ENCODE data around the gene CDH4. TPM values are rescaled to one million over a fixed set of nuclear protein-coding genes. Genes with fewer than 3 reads are reported as not detected.

CDH4 gene
- total RNA-seq, 2 experiments from 2014 or later: 0.11 to 0.18 TPM

- ATAC-seq: no peak
- ChIA-PET POLR2A (no interaction called here), CTCF (no interaction called here)
- intact Hi-C loops (cut with micrococcal nuclease): no loop called here
- Mint-ChIP-seq H3K4me3 (no peak overlapping the region), H3K36me3 (ENCODE audit: low read depth) (no peaks in the 10 kb centered on the region), H3K9me3 (no peaks in the 10 kb centered on the region), H3K27me3 (no peaks in the 10 kb centered on the region), H3K4me1 (ENCODE audit: low read depth) (no peaks in the 10 kb centered on the region), H3K27ac (no peak overlapping the region)
- DNase-seq: no peak
- no peak for TF ChIP-seq CTCF (IDR thresholded peaks at IDR 0.05)
Measured at GRCh38 chr20:61700595-61701140, 448.6 kb downstream of the CDH4 start.

GRCh38 chr20:61701401-61701800 is 449.3 kb downstream of the CDH4 start:
- no peaks in the 10 kb centered on the region for H3K9me3 Mint-ChIP-seq
- no peak overlapping the region for H3K27ac Mint-ChIP-seq
- no peak for DNase-seq
- no peaks in the 10 kb centered on the region for H3K27me3 Mint-ChIP-seq
- ChIA-PET POLR2A (no interaction called here), CTCF (no interaction called here)
- H3K4me1 Mint-ChIP-seq (ENCODE audit: low read depth): no peaks in the 10 kb centered on the region
- no peaks in the 10 kb centered on the region for H3K36me3 Mint-ChIP-seq (ENCODE audit: low read depth)
- TF ChIP-seq CTCF (IDR thresholded peaks at IDR 0.05): no peak
- ATAC-seq: no peak
- intact Hi-C loops (cut with micrococcal nuclease): no loop called here
- H3K4me3 Mint-ChIP-seq: no peak overlapping the region

DNA sequence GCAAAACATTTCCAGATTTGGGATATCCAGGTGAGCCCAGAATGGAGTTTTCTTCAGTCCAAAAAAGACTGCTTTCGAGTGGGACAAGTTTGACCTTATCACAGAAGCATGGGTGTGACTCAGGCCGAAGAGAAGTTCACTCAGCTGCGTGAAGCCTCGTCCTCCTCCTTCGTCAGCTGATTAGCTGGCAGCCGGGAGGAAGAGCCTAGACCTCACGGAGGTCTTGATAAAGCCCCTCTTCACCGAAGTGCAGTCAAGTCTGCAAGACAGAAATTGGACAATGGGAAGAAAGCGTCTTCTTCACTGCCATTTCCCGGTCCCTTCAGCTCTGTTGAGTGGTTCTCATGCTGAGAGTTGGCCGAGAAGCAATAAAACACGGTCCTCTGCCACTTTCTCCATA is 449.7 kb downstream of the CDH4 start:
- TF ChIP-seq CTCF (IDR thresholded peaks at IDR 0.05): no peak

GRCh38 chr20:61702246-61702645 is 450.2 kb downstream of the CDH4 start:
- DNase-seq: no peak

More for the DNA sequence above, 449.7 kb downstream of the CDH4 start:
- ChIA-PET CTCF (no interaction called here), POLR2A (no interaction called here)
- Mint-ChIP-seq H3K4me1 (ENCODE audit: low read depth) (no peaks in the 10 kb centered on the region), H3K27me3 (no peaks in the 10 kb centered on the region), H3K36me3 (ENCODE audit: low read depth) (no peaks in the 10 kb centered on the region), H3K27ac (no peak overlapping the region), H3K9me3 (no peaks in the 10 kb centered on the region), H3K4me3 (no peak overlapping the region)
- ATAC-seq: no peak
- intact Hi-C loops (cut with micrococcal nuclease): no loop called here
- DNase-seq: no peak

GRCh38 chr20:61704661-61705060 is 452.6 kb downstream of the CDH4 start:
- no peaks in the 10 kb centered on the region for H3K4me1 Mint-ChIP-seq (ENCODE audit: low read depth)
- intact Hi-C loops (cut with micrococcal nuclease): no loop called here
- TF ChIP-seq CTCF (IDR thresholded peaks at IDR 0.05): no peak
- CTCF ChIA-PET: no interaction called here
- H3K27ac Mint-ChIP-seq: no peak overlapping the region
- H3K4me3 Mint-ChIP-seq: no peak overlapping the region
- no peaks in the 10 kb centered on the region for H3K36me3 Mint-ChIP-seq (ENCODE audit: low read depth)
- no peaks in the 10 kb centered on the region for H3K27me3 Mint-ChIP-seq
- DNase-seq (no peak), ATAC-seq (no peak)
- no peaks in the 10 kb centered on the region for H3K9me3 Mint-ChIP-seq
- POLR2A ChIA-PET: no interaction called here

More at GRCh38 chr20:61702246-61702645, 450.2 kb downstream of the CDH4 start:
- Mint-ChIP-seq H3K27ac (no peak overlapping the region), H3K36me3 (ENCODE audit: low read depth) (no peaks in the 10 kb centered on the region), H3K27me3 (no peaks in the 10 kb centered on the region), H3K4me1 (ENCODE audit: low read depth) (no peaks in the 10 kb centered on the region), H3K9me3 (no peaks in the 10 kb centered on the region), H3K4me3 (no peak overlapping the region)
- intact Hi-C loops (cut with micrococcal nuclease): no loop called here
- TF ChIP-seq CTCF (IDR thresholded peaks at IDR 0.05): no peak
- ChIA-PET POLR2A (no interaction called here), CTCF (no interaction called here)
- ATAC-seq: no peak
